Esophagus (tissue), 2 donors: ENCODE results near the gene CD300LF. TPM values are rescaled to one million over a fixed set of nuclear protein-coding genes. Genes with fewer than 3 reads are reported as not detected.

Experiments used
- H3K27ac ChIP-seq, 2 donors: one replicate each; pipeline ENCODE4 v1.5.1; 2013; ENCODE audit warnings: low read depth in 2 of 2, mild to moderate bottlenecking in 2 of 2, inconsistent platforms in 1 of 2, low read length in 1 of 2, moderate library complexity in 1 of 2
- H3K27me3 ChIP-seq, 2 donors: one replicate each; pipeline ENCODE4 v1.6.1; 2013; ENCODE audit warnings: low read length in 2 of 2, control low read depth in 1 of 2, mild to moderate bottlenecking in 1 of 2; ENCODE audit not compliant: insufficient read depth in 2 of 2, control insufficient read depth in 1 of 2
- H3K36me3 ChIP-seq, 2 donors: one replicate each; pipeline ENCODE4 v1.6.1; 2013; ENCODE audit warnings: low read length in 1 of 2; ENCODE audit not compliant: control insufficient read depth in 2 of 2, insufficient read depth in 2 of 2
- H3K4me1 ChIP-seq, 2 donors: one replicate each; pipeline ENCODE4 v1.6.1; 2013; ENCODE audit warnings: low read length in 1 of 2; ENCODE audit not compliant: control insufficient read depth in 2 of 2, insufficient read depth in 2 of 2
- H3K4me3 ChIP-seq, 2 donors: one replicate each; pipeline ENCODE4 v1.5.1; 2013; ENCODE audit warnings: low read length in 2 of 2, mild to moderate bottlenecking in 2 of 2, low read depth in 1 of 2, moderate library complexity in 1 of 2
- H3K9me3 ChIP-seq, 2 donors: one replicate each; pipeline ENCODE4 v1.6.1; 2013; ENCODE audit warnings: mild to moderate bottlenecking in 2 of 2, low read depth in 1 of 2, low read length in 1 of 2, moderate library complexity in 1 of 2; ENCODE audit not compliant: control insufficient read depth in 2 of 2, insufficient read depth in 1 of 2
- WGBS, 2 donors: extraction: QIAGEN DNeasy Blood & Tissue Kit; methylation state at CpG; one replicate each; pipeline ENCODE4 v1.1.7; 2013; 5-methylcytosine and 5-hydroxymethylcytosine counted together
- polyA plus RNA-seq, 2 donors: library from polyadenylated mRNA; stranded (reverse); fragments of 200-250 nt; gene quantifications; one replicate each; pipeline ENCODE4 v1.2.3, GENCODE V29; 2013
- donor health status: healthy with polysubstance abuse.
- donor health status: Bipolar disorder and iron deficiency.

CD300LF gene
- polyA plus RNA-seq, 2 donors: 0.04 to 0.14 TPM

- Histone ChIP-seq H3K36me3 (no peaks in the 10 kb centered on the region), H3K4me1 (peaks cover 0 to 6% of the 10 kb centered on the region in 2 donors), H3K27me3 (no peaks in the 10 kb centered on the region), H3K4me3 (no peak overlapping the region), H3K9me3 (no peaks in the 10 kb centered on the region), H3K27ac (no peak overlapping the region)
- 75 to 78% methylated on average over 12 of the region's 12 CpGs for WGBS, 2 donors
Observed at GRCh38 chr17:74732042-74732867, 19.5 kb upstream of the CD300LF start.

GRCh38 chr17:74731347-74731605 is 18.6 kb upstream of the CD300LF start:
- no peak overlapping the region for H3K27ac ChIP-seq
- H3K4me1 ChIP-seq: peaks cover 0 to 4% of the 10 kb centered on the region in 2 donors
- no peaks in the 10 kb centered on the region for H3K36me3 ChIP-seq
- 67 to 81% methylated on average over 4 of the region's 4 CpGs for WGBS, 2 donors
- H3K9me3 ChIP-seq: no peaks in the 10 kb centered on the region
- H3K27me3 ChIP-seq: no peaks in the 10 kb centered on the region
- no peak overlapping the region for H3K4me3 ChIP-seq

GRCh38 chr17:74730491-74731346 is 18.0 kb upstream of the CD300LF start:
- Histone ChIP-seq H3K27ac (no peak overlapping the region), H3K4me1 (peaks cover 0 to 4% of the 10 kb centered on the region in 2 donors), H3K36me3 (no peaks in the 10 kb centered on the region), H3K27me3 (no peaks in the 10 kb centered on the region), H3K9me3 (no peaks in the 10 kb centered on the region), H3K4me3 (no peak overlapping the region)
- WGBS, 2 donors: 68 to 71% methylated on average over 16 of the region's 16 CpGs

GRCh38 chr17:74729866-74730265 is 17.1 kb upstream of the CD300LF start:
- WGBS, 2 donors: 85 to 89% methylated on average over 15 of the region's 15 CpGs
- H3K36me3 ChIP-seq: no peaks in the 10 kb centered on the region
- no peak overlapping the region for H3K27ac ChIP-seq
- H3K9me3 ChIP-seq: no peaks in the 10 kb centered on the region
- no peak overlapping the region for H3K4me3 ChIP-seq
- H3K27me3 ChIP-seq: no peaks in the 10 kb centered on the region
- peaks cover 0 to 4% of the 10 kb centered on the region in 2 donors for H3K4me1 ChIP-seq

DNA sequence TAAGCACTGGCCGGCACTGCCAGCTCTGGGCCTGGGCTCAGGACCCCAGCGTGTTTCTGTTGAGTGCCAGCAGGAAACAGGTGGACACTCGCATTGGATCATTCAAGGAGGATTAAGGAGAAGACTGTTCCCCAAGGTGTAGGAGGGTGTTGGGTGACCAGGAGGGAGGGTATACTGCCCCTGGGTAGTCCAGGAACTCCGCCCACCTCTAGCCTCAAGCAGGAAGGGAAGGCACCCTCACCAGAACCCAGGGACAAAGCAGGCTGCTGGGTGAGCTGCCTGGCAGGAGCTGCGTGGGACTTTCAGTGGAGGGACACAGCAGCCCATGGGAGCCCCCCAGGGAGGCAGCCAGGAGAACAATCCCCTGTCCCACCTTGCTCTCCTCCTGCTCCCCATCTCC is 16.6 kb upstream of the CD300LF start:
- no peaks in the 10 kb centered on the region for H3K9me3 ChIP-seq
- H3K36me3 ChIP-seq: no peaks in the 10 kb centered on the region
- WGBS, 2 donors: 90 to 92% methylated on average over 5 of the region's 5 CpGs
- H3K27me3 ChIP-seq: no peaks in the 10 kb centered on the region
- H3K27ac ChIP-seq: no peak overlapping the region
- H3K4me1 ChIP-seq: peaks cover 0 to 4% of the 10 kb centered on the region in 2 donors
- no peak overlapping the region for H3K4me3 ChIP-seq

DNA sequence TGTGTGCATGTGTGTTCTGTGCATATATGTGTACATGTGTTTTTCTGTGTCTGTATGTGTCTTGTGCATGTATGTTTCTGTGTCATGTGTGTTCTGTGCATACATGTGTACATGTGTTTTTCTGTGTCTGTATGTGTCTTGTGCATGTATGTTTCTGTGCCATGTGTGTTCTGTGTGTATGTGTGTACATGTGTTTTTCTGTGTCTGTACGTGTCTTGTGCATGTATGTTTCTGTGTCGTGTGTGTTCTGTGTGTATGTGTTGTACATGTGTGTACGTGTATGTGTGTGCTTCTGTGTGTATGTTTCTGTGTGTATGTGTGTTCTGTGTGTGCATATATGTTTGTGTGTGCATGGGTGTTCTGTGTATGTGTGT is 16.0 kb upstream of the CD300LF start:
- Histone ChIP-seq H3K36me3 (no peaks in the 10 kb centered on the region), H3K9me3 (no peaks in the 10 kb centered on the region), H3K27ac (no peak overlapping the region), H3K27me3 (no peaks in the 10 kb centered on the region), H3K4me3 (no peak overlapping the region), H3K4me1 (peaks cover 0 to 4% of the 10 kb centered on the region in 2 donors)
- WGBS, 2 donors: 92 to 94% methylated on average over 3 of the region's 3 CpGs

DNA sequence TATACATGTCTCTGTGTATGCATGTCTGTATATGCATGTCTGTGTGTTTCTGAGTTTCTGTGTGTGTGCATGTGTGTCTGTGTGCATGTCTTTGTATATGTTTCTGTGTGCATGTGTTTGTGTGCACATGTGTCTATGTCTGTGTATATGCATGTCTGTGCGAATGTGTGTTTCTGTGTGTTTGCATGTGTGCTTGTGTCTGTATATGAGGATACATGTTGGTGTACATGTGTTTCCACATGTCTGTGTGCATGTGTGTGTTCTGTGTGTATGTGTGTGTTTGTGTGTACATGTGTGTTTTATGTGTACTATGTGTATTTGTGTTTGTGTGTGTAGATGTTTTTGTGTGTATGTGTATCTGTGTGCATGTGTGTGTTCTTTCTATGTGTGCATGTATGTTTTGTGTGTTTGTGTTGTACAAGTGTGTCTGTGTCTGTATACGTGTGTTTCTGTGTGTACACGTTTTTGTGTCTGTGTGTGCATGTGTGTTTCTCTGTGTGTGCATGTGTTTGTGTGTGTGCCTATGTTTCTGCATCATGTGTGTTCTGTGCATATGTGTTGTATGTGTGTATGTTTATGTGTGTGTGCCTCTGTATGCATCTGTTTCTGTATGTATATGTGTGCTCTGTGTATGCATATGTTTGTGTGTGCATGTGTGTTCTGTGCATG is 15.4 kb upstream of the CD300LF start:
- H3K4me3 ChIP-seq: no peak overlapping the region
- peaks cover 0 to 4% of the 10 kb centered on the region in 2 donors for H3K4me1 ChIP-seq
- H3K9me3 ChIP-seq: no peaks in the 10 kb centered on the region
- 92 to 93% methylated on average over 3 of the region's 3 CpGs for whole genome bisulfite sequencing, 2 donors
- no peak overlapping the region for H3K27ac ChIP-seq
- no peaks in the 10 kb centered on the region for H3K36me3 ChIP-seq
- H3K27me3 ChIP-seq: no peaks in the 10 kb centered on the region

DNA sequence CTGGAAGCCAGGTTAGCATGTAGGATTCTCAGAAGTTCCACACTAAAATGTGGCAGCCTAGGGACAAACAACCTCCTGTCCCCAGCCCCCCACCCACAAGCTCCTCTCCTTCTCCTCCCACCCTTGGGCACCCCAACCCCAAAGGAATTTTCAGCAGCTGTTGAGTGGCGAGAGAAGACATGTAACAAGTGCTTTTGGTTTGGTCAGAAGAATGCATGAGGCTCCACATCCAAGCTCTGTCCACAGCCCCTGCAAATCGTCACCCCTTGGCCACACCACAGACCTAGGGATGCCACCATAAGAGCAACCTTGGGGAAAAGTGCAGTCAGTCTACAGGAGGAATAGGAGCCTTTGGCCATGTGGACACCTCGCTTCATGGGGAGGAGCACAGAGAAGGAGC is 12.4 kb upstream of the CD300LF start:
- Histone ChIP-seq H3K36me3 (no peaks in the 10 kb centered on the region), H3K27ac (no peak overlapping the region), H3K27me3 (no peaks in the 10 kb centered on the region), H3K4me1 (no peaks in the 10 kb centered on the region), H3K4me3 (no peak overlapping the region), H3K9me3 (peaks cover 0 to 5% of the 10 kb centered on the region in 2 donors)
- 84 to 90% methylated on average over 3 of the region's 3 CpGs for WGBS, 2 donors

- Histone ChIP-seq H3K27me3 (no peaks in the 10 kb centered on the region), H3K27ac (no peak overlapping the region), H3K4me3 (no peak overlapping the region), H3K4me1 (no peaks in the 10 kb centered on the region), H3K9me3 (peaks cover 0 to 5% of the 10 kb centered on the region in 2 donors), H3K36me3 (no peaks in the 10 kb centered on the region)
- 73 to 74% methylated on average over 5 of the region's 5 CpGs for WGBS, 2 donors
Observed at GRCh38 chr17:74723891-74724290, 11.2 kb upstream of the CD300LF start.
